ENCODE results near the gene FAM110A. TPM values are rescaled to one million over a fixed set of nuclear protein-coding genes. Genes with fewer than 3 reads are reported as not detected.

The FAM110A gene
- total RNA-seq, 2 experiments from 2014 or later = 21.3 to 21.4 TPM

GRCh38 chr20:869606-870005 is 36.1 kb downstream of the FAM110A start:
- Mint-ChIP-seq H3K36me3 (no peaks in the 10 kb centered on the region), H3K27me3 (peaks cover 3% of the 10 kb centered on the region), H3K27ac (no peak overlapping the region), H3K9me3 (no peaks in the 10 kb centered on the region), H3K4me1 (no peaks in the 10 kb centered on the region), H3K4me3 (no peak overlapping the region)
- DNase-seq = no peak

GRCh38 chr20:870758-871157 is 37.2 kb downstream of the FAM110A start:
- Mint-ChIP-seq H3K9me3 (no peaks in the 10 kb centered on the region), H3K4me3 (no peak overlapping the region), H3K27ac (no peak overlapping the region), H3K27me3 (peaks cover 3% of the 10 kb centered on the region), H3K4me1 (no peaks in the 10 kb centered on the region), H3K36me3 (no peaks in the 10 kb centered on the region)
- DNase-seq = no peak

- Mint-ChIP-seq H3K4me1 (no peaks in the 10 kb centered on the region), H3K27ac (no peak overlapping the region), H3K36me3 (no peaks in the 10 kb centered on the region), H3K9me3 (no peaks in the 10 kb centered on the region), H3K4me3 (no peak overlapping the region), H3K27me3 (peaks cover 3% of the 10 kb centered on the region)
- DNase-seq = no peak
Measured at GRCh38 chr20:871436-871835, 37.9 kb downstream of the FAM110A start.

GRCh38 chr20:871948-872347 is 38.4 kb downstream of the FAM110A start:
- Mint-ChIP-seq H3K4me1 (no peaks in the 10 kb centered on the region), H3K36me3 (no peaks in the 10 kb centered on the region), H3K4me3 (no peak overlapping the region), H3K27ac (no peak overlapping the region), H3K27me3 (peaks cover 3% of the 10 kb centered on the region), H3K9me3 (no peaks in the 10 kb centered on the region)
- DNase-seq = no peak

GRCh38 chr20:872855-873520 is 39.5 kb downstream of the FAM110A start:
- Mint-ChIP-seq H3K27ac (no peak overlapping the region), H3K4me3 (no peak overlapping the region), H3K9me3 (no peaks in the 10 kb centered on the region), H3K27me3 (peaks cover 3% of the 10 kb centered on the region), H3K36me3 (no peaks in the 10 kb centered on the region), H3K4me1 (no peaks in the 10 kb centered on the region)
- DNase-seq = no peak

GRCh38 chr20:873875-874607 is 40.5 kb downstream of the FAM110A start:
- Mint-ChIP-seq H3K27me3 (no peaks in the 10 kb centered on the region), H3K27ac (no peak overlapping the region), H3K9me3 (no peaks in the 10 kb centered on the region), H3K4me1 (no peaks in the 10 kb centered on the region), H3K4me3 (no peak overlapping the region), H3K36me3 (no peaks in the 10 kb centered on the region)
- DNase-seq = no peak

- Mint-ChIP-seq H3K27me3 (no peaks in the 10 kb centered on the region), H3K27ac (no peak overlapping the region), H3K4me3 (no peak overlapping the region), H3K36me3 (no peaks in the 10 kb centered on the region), H3K9me3 (no peaks in the 10 kb centered on the region), H3K4me1 (no peaks in the 10 kb centered on the region)
- DNase-seq = no peak
Measured at GRCh38 chr20:875115-875514, 41.6 kb downstream of the FAM110A start.

- H3K27ac Mint-ChIP-seq = no peak overlapping the region
- H3K9me3 Mint-ChIP-seq = no peaks in the 10 kb centered on the region
- no peak for DNase-seq
- H3K4me1 Mint-ChIP-seq = peaks cover 11% of the 10 kb centered on the region
- H3K27me3 Mint-ChIP-seq = peaks cover 5% of the 10 kb centered on the region
- no peak overlapping the region for H3K4me3 Mint-ChIP-seq
- H3K36me3 Mint-ChIP-seq = no peaks in the 10 kb centered on the region
Measured at GRCh38 chr20:877814-878213, 44.3 kb downstream of the FAM110A start.

- no peak overlapping the region for H3K27ac Mint-ChIP-seq
- H3K36me3 Mint-ChIP-seq = no peaks in the 10 kb centered on the region
- peaks cover 5% of the 10 kb centered on the region for H3K27me3 Mint-ChIP-seq
- no peak for DNase-seq
- no peak overlapping the region for H3K4me3 Mint-ChIP-seq
- no peaks in the 10 kb centered on the region for H3K9me3 Mint-ChIP-seq
- peaks cover 11% of the 10 kb centered on the region for H3K4me1 Mint-ChIP-seq
Measured at GRCh38 chr20:878511-879307, 45.2 kb downstream of the FAM110A start.

- H3K9me3 Mint-ChIP-seq = no peaks in the 10 kb centered on the region
- H3K4me3 Mint-ChIP-seq = no peak overlapping the region
- H3K36me3 Mint-ChIP-seq = no peaks in the 10 kb centered on the region
- peaks cover 11% of the 10 kb centered on the region for H3K4me1 Mint-ChIP-seq
- no peak for DNase-seq
- H3K27me3 Mint-ChIP-seq = peaks cover 10% of the 10 kb centered on the region
- H3K27ac Mint-ChIP-seq = no peak overlapping the region
Measured at GRCh38 chr20:879626-880025, 46.1 kb downstream of the FAM110A start.

- Mint-ChIP-seq H3K36me3 (no peaks in the 10 kb centered on the region), H3K4me1 (peaks cover 11% of the 10 kb centered on the region), H3K4me3 (peak overlapping the region; percentile 61), H3K27me3 (peaks cover 23% of the 10 kb centered on the region), H3K9me3 (no peaks in the 10 kb centered on the region), H3K27ac (peak overlapping the region; percentile 87)
- DNase-seq = peak; percentile 34
Measured at GRCh38 chr20:881051-881782, 47.7 kb downstream of the FAM110A start.

- no peaks in the 10 kb centered on the region for H3K9me3 Mint-ChIP-seq
- peaks cover 11% of the 10 kb centered on the region for H3K4me1 Mint-ChIP-seq
- no peaks in the 10 kb centered on the region for H3K36me3 Mint-ChIP-seq
- peak overlapping the region; percentile 87 for H3K27ac Mint-ChIP-seq
- DNase-seq = no peak
- peaks cover 23% of the 10 kb centered on the region for H3K27me3 Mint-ChIP-seq
- H3K4me3 Mint-ChIP-seq = peak overlapping the region; percentile 61
Measured at GRCh38 chr20:881783-882144, 48.2 kb downstream of the FAM110A start.

- Mint-ChIP-seq H3K4me3 (no peak overlapping the region), H3K4me1 (peaks cover 11% of the 10 kb centered on the region), H3K36me3 (no peaks in the 10 kb centered on the region), H3K27me3 (peaks cover 23% of the 10 kb centered on the region), H3K9me3 (no peaks in the 10 kb centered on the region), H3K27ac (no peak overlapping the region)
- no peak for DNase-seq
Measured at GRCh38 chr20:884983-885952, 51.8 kb downstream of the FAM110A start.

- Mint-ChIP-seq H3K4me3 (no peak overlapping the region), H3K27me3 (peaks cover 19% of the 10 kb centered on the region), H3K9me3 (no peaks in the 10 kb centered on the region), H3K4me1 (peaks cover 2% of the 10 kb centered on the region), H3K36me3 (no peaks in the 10 kb centered on the region), H3K27ac (no peak overlapping the region)
- DNase-seq = no peak
Measured at GRCh38 chr20:887137-887536, 53.6 kb downstream of the FAM110A start.
